Keratinocyte (primary cell): ENCODE data around the gene ANKUB1.

Experiments
- CTCF ChIP-seq, 3 experiments: IDR thresholded peaks in 1 of 3; conservative IDR thresholded peaks in 1 of 3; optimal IDR thresholded peaks in 1 of 3; 2 replicates in 2 of 3; 3 replicates in 1 of 3; pipeline versions ENCODE3 to v1.5.1; 2011; ENCODE audit warnings: low read length in 3 of 3, mild to moderate bottlenecking in 3 of 3, moderate library complexity in 2 of 3, control low read depth in 1 of 3, inconsistent platforms in 1 of 3; ENCODE audit not compliant: insufficient read depth in 2 of 3; ENCODE audit errors: extremely low read depth in 1 of 3
- EZH2 ChIP-seq: IDR thresholded peaks from one replicate; pipeline ENCODE4 v1.6.1; 2012; ENCODE audit warnings: inconsistent platforms, mild to moderate bottlenecking, low read length, moderate library complexity

GRCh38 chr3:149806171-149806778, 13.9 kb upstream of the ANKUB1 start:
- no peak for TF ChIP-seq CTCF (optimal IDR thresholded peaks at IDR 0.05 in 1 of 3, IDR thresholded peaks at IDR 0.05 in 1 of 3, conservative IDR thresholded peaks at IDR 0.05 in 1 of 3; ENCODE audit: extremely low read depth in 1 of 3, insufficient read depth in 2 of 3, low read length in 3 of 3)
- no peak for TF ChIP-seq EZH2
